Endothelial cell of umbilical vein (primary cell): Measurements from ENCODE around the gene TSR3. TPM values are rescaled to one million over a fixed set of nuclear protein-coding genes. Genes with fewer than 3 reads are reported as not detected.

Experiments used
- BruUV-seq: library from RNA; stranded (reverse); fragments of 400-500 nt; replicated peaks from 2 replicates; lab custom pipeline; 2021; lab: Mats Ljungman, UMichigan
- CTCF ChIA-PET: fragments of 300-600, 350-600 bp; sonication (Branson Sonifier 250); formaldehyde crosslinking; loops from one replicate; lab custom pipeline; 2021; ENCODE audit warnings: antibody characterized with exemption, inconsistent platforms; lab: Charles Lee
- POLR2A ChIA-PET: fragments of 300-600, 350-600 bp; sonication (Branson Sonifier 250); formaldehyde crosslinking; loops from one replicate; lab custom pipeline; 2021; ENCODE audit warnings: antibody characterized with exemption, inconsistent platforms; lab: Charles Lee
- DNase-seq: peaks from one replicate; pipeline ENCODE4 v3.0.0-alpha.2; 2011; ENCODE audit warnings: low read depth, low spot score
- FAIRE-seq: peaks from 2 replicates; lab custom pipeline; 2011; peaks lifted over from hg19 to GRCh38; lab: Jason Lieb, UNC
- H2AFZ ChIP-seq: 2 replicates; pipeline ENCODE4 v1.6.0; 2012; ENCODE audit warnings: low read depth, low read length, control low read depth, inconsistent platforms
- H3K27ac ChIP-seq: 2 replicates; pipeline ENCODE4 v1.5.1; 2011; ENCODE audit warnings: low read depth, mild to moderate bottlenecking, control low read depth, low read length, moderate library complexity; ENCODE audit not compliant: insufficient read depth
- H3K27me3 ChIP-seq, 2 experiments: 2 replicates each; pipeline versions ENCODE4 v1.6.0 to v1.6.1; 2011; ENCODE audit warnings: low read length in 2 of 2, mixed read lengths in 1 of 2; ENCODE audit not compliant: control insufficient read depth in 2 of 2, insufficient read depth in 2 of 2
- H3K36me3 ChIP-seq, 2 experiments: 2 replicates in 1 of 2; 3 replicates in 1 of 2; pipeline ENCODE4 v1.5.1; 2011; ENCODE audit warnings: low read length in 2 of 2, mild to moderate bottlenecking in 1 of 2, moderate library complexity in 1 of 2; ENCODE audit not compliant: control insufficient read depth in 2 of 2, insufficient read depth in 2 of 2; ENCODE audit errors: extremely low read depth in 1 of 2
- H3K4me1 ChIP-seq: 3 replicates; pipeline ENCODE4 v1.5.1; 2011; ENCODE audit warnings: mild to moderate bottlenecking, low read length; ENCODE audit not compliant: control insufficient read depth, insufficient read depth; ENCODE audit errors: extremely low read depth
- H3K4me2 ChIP-seq: 2 replicates; pipeline ENCODE4 v1.6.1; 2011; ENCODE audit warnings: low read length, control low read depth, mixed read lengths; ENCODE audit not compliant: insufficient read depth
- H3K4me3 ChIP-seq, 3 experiments: fragments of 200-600 bp in 1 of 3; sonication (generic), shearing (Covaris generic) in 1 of 3; replicated peaks in 1 of 3; 2 replicates each; pipeline ENCODE4 v1.5.1; 2011 to 2016; ENCODE audit warnings: control low read depth in 3 of 3, low read length in 3 of 3, mild to moderate bottlenecking in 2 of 3, inconsistent platforms in 1 of 3, low read depth in 1 of 3, moderate library complexity in 1 of 3; ENCODE audit not compliant: insufficient read depth in 1 of 3
- H3K79me2 ChIP-seq: 2 replicates; pipeline ENCODE4 v1.6.0; 2012; ENCODE audit warnings: low read length, inconsistent platforms; ENCODE audit not compliant: control insufficient read depth, insufficient read depth
- H3K9ac ChIP-seq: replicated peaks from 2 replicates; pipeline ENCODE3; 2011; ENCODE audit warnings: low read length, control low read depth; ENCODE audit not compliant: insufficient read depth; ENCODE audit errors: extremely low read depth
- H3K9me1 ChIP-seq: replicated peaks from 3 replicates; pipeline ENCODE4 v1.6.0; 2011; ENCODE audit warnings: mild to moderate bottlenecking, low read length; ENCODE audit not compliant: control insufficient read depth, insufficient read depth; ENCODE audit errors: extremely low read depth
- H3K9me3 ChIP-seq: replicated peaks from 2 replicates; pipeline ENCODE4 v1.5.1; 2012; ENCODE audit warnings: low read length, inconsistent platforms; ENCODE audit not compliant: control insufficient read depth, insufficient read depth
- H4K20me1 ChIP-seq: replicated peaks from 2 replicates; pipeline ENCODE3; 2011; ENCODE audit warnings: mild to moderate bottlenecking, low read length; ENCODE audit not compliant: control insufficient read depth, insufficient read depth; ENCODE audit errors: extremely low read depth
- CTCF ChIP-seq, 2 donors: IDR thresholded peaks; 1 replicate in 1 of 2; 2 replicates in 1 of 2; pipeline ENCODE4 v1.5.1; 2011; ENCODE audit warnings: low read length in 2 of 2, mild to moderate bottlenecking in 2 of 2, moderate library complexity in 2 of 2, control low read depth in 1 of 2, inconsistent platforms in 1 of 2, low read depth in 1 of 2; ENCODE audit not compliant: insufficient read depth in 1 of 2; ENCODE audit errors: extremely low read depth in 1 of 2
- EZH2 ChIP-seq: IDR thresholded peaks from 2 replicates; pipeline ENCODE4 v1.6.1; 2012; ENCODE audit warnings: borderline replicate concordance, low read depth, mild to moderate bottlenecking, moderate library complexity, low read length, inconsistent platforms; ENCODE audit not compliant: severe bottlenecking
- FOS ChIP-seq: IDR thresholded peaks from 2 replicates; pipeline ENCODE4 v1.6.1; 2011; ENCODE audit warnings: mild to moderate bottlenecking, low read length, moderate library complexity, borderline replicate concordance; ENCODE audit not compliant: insufficient read depth
- GATA2 ChIP-seq: IDR thresholded peaks from 2 replicates; pipeline ENCODE4 v1.7.0; 2011; ENCODE audit warnings: low read depth, mild to moderate bottlenecking, moderate library complexity, mixed read lengths, low read length; ENCODE audit not compliant: insufficient read length, insufficient read depth
- JUN ChIP-seq: IDR thresholded peaks from 2 replicates; pipeline ENCODE4 v1.6.1; 2011; ENCODE audit warnings: borderline replicate concordance, low read depth; ENCODE audit not compliant: insufficient read length, insufficient read depth
- MYC ChIP-seq: IDR thresholded peaks from one replicate; pipeline ENCODE4 v1.6.1; 2011; ENCODE audit warnings: mild to moderate bottlenecking, low read depth, low read length
- POLR2A ChIP-seq: IDR thresholded peaks from 2 replicates; pipeline ENCODE4 v1.6.1; 2012; ENCODE audit warnings: low read depth, mild to moderate bottlenecking, control low read depth, low read length
- POLR2AphosphoS5 ChIP-seq: IDR thresholded peaks from 2 replicates; pipeline ENCODE4 v1.6.1; 2012; ENCODE audit warnings: low read depth, mild to moderate bottlenecking, control low read depth, low read length, moderate library complexity; ENCODE audit not compliant: insufficient read depth
- dilution Hi-C: fragments of 300-500 bp; cut with MboI; formaldehyde crosslinking; loops from one replicate; pipeline ENCODE4 v1.15.0; 2019; ENCODE audit warnings: low sequenced_read_pairs; ENCODE audit not compliant: extremely low pct_ligation_motif_present
- intact Hi-C: fragments of 100-400 bp; cut with micrococcal nuclease; formaldehyde crosslinking; loops from one replicate; pipeline ENCODE4 v1.10.0; 2022
- polyA plus RNA-seq, 4 experiments: library from polyadenylated mRNA; depleted of rRNA in 3 of 4; stranded (reverse) in 3 of 4; unstranded in 1 of 4; fragments of >200 nt; gene quantifications; 2 replicates each; pipeline versions ENCODE4 v1.2.1 to v1.2.3, GENCODE V29; 2011 to 2012; ENCODE audit warnings: missing spikeins in 1 of 4
- total RNA-seq: library from RNA; stranded (reverse); gene quantifications from 2 replicates; pipeline ENCODE4 v1.2.3, GENCODE V29; 2021
- TF ChIP-seq, protein P1 (sequence below): IDR thresholded peaks from 2 replicates; pipeline ENCODE4 v1.6.1; 2011; ENCODE audit not compliant: insufficient read depth, insufficient read length

TSR3 gene
- total and polyA plus RNA-seq, 2 donors (not counting 3 experiments of a cell fraction or from before 2014, with no cell fraction given), result 65.4 to 82.7 TPM

DNA sequence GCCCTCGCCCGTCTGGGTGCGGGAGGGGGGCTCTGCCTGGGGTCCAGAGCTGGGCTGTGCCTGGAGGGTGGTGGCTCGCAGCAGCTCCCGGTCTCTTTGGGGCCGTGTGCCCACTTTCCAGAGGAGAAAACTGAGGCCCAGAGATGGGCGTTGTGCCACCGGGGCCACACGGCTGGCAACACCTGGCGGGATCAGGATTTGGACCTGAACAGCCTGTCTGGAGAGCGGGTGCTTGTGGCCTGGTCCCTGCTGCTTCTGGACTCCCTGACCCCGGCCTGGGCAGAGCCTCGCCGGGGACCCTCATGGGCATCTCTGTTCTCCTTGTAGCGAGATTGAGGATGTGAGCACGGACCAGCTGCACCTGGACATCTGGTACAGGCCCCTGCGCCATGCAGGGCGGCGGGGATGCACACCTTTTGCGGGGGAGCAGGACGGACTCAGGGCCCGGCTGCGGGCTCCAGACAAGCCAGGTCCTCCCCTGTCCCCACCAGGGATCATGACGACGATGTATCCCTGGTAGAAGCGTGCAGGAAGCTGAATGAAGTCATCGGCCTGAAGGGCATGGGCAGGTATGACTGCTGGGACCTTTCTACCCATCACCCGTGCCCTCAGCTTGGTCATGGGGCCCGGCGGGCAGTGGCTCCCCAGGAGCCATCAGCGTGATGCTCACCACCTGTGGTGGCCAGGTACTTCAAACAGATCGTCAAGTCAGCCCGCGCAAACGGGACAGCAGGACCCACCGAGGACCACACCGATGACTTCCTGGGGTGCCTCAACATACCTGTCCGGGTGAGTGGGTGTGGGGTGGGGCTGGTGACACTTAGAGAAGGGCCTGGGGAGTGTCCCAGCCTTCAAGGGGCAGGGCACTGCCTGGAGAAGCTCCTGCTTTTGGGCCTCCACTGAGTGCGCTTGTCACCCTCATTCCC is 9.9 kb downstream of the TSR3 start:
- no peaks in the 10 kb centered on the region for H3K9me3 ChIP-seq
- H3K27ac ChIP-seq, result no peak overlapping the region
- H4K20me1 ChIP-seq, result no peaks in the 10 kb centered on the region
- intact Hi-C loops (no loop called here), dilution Hi-C loops (no loop called here)
- H2AFZ ChIP-seq, result no peak overlapping the region
- CTCF ChIA-PET, result no interaction called here
- POLR2A ChIA-PET, result no interaction called here
- no peaks in the 10 kb centered on the region for H3K79me2 ChIP-seq
- no peaks in the 10 kb centered on the region for H3K9me1 ChIP-seq
- no peaks in the 10 kb centered on the region for H3K4me1 ChIP-seq
- FAIRE-seq (no peak), DNase-seq (no peak)
- no peak overlapping the region for H3K4me2 ChIP-seq
- no peak for TF ChIP-seq FOS
- TF ChIP-seq CTCF (IDR thresholded peaks at IDR 0.05; ENCODE audit: extremely low read depth in 1 of 2, insufficient read depth in 1 of 2, low read depth in 1 of 2, low read length in 2 of 2), result no peak
- TF ChIP-seq POLR2A, result no peak
- no peak for TF ChIP-seq JUN
- TF ChIP-seq EZH2, result no peak
- TF ChIP-seq POLR2AphosphoS5, result no peak
- TF ChIP-seq MYC, result no peak
- TF ChIP-seq, protein P1, sequence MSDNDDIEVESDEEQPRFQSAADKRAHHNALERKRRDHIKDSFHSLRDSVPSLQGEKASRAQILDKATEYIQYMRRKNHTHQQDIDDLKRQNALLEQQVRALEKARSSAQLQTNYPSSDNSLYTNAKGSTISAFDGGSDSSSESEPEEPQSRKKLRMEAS, result no peak
- no peak for TF ChIP-seq GATA2
- H3K4me3 ChIP-seq, result no peak overlapping the region
- BruUV-seq, result no TSS peak
- H3K36me3 ChIP-seq, result no peaks in the 10 kb centered on the region
- no peak overlapping the region for H3K9ac ChIP-seq
- H3K27me3 ChIP-seq, result no peaks in the 10 kb centered on the region
